ENCODE results near the gene CXCR6.

DNA sequence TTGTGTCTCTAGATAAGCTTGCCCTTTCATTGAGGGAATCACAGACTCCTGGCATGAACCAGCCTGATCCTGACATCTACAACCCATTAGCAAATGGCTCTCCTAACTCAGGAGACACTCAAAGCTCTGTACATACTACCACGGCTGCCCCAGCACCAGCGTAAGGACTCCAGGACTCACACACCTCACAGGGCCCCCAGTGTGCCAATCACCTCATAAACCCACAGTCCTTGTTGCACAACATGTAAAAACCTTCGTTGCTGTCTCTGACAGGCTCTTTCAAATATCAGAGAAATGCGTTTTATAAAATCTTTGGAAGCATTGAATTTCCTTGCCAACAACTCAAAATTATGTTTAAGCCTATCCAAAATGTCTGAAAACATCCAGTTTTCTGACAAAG lies 45.1 kb downstream of the CXCR6 start:
- TF ChIP-seq, protein P1, sequence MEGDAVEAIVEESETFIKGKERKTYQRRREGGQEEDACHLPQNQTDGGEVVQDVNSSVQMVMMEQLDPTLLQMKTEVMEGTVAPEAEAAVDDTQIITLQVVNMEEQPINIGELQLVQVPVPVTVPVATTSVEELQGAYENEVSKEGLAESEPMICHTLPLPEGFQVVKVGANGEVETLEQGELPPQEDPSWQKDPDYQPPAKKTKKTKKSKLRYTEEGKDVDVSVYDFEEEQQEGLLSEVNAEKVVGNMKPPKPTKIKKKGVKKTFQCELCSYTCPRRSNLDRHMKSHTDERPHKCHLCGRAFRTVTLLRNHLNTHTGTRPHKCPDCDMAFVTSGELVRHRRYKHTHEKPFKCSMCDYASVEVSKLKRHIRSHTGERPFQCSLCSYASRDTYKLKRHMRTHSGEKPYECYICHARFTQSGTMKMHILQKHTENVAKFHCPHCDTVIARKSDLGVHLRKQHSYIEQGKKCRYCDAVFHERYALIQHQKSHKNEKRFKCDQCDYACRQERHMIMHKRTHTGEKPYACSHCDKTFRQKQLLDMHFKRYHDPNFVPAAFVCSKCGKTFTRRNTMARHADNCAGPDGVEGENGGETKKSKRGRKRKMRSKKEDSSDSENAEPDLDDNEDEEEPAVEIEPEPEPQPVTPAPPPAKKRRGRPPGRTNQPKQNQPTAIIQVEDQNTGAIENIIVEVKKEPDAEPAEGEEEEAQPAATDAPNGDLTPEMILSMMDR (IDR thresholded peaks at IDR 0.05) = no peak
- peak; percentile 4 for TF ChIP-seq POLR2AphosphoS5 (IDR thresholded peaks at IDR 0.05)
- TF ChIP-seq EP300 (IDR thresholded peaks at IDR 0.05) = no peak
